Body of pancreas (tissue), 4 donors: Measurements from ENCODE around the gene MKI67. TPM values are rescaled to one million over a fixed set of nuclear protein-coding genes. Genes with fewer than 3 reads are reported as not detected.

Experiments used
- ATAC-seq: fragments of 150-250 bp; one replicate; pipeline ENCODE4 v1.9.1; 2016
- DNase-seq, 4 donors: peaks; one replicate each; pipeline ENCODE4 v3.0.0-alpha.2; 2019
- H3K27ac ChIP-seq, 4 donors: fragments of 200-600 bp; sonication (generic); 1 replicate in 3 of 4; 2 replicates in 1 of 4; pipeline versions ENCODE4 v1.5.1 to v1.6.1; 2016 to 2019; ENCODE audit warnings: mild to moderate bottlenecking in 1 of 4, mixed read lengths in 1 of 4, moderate library complexity in 1 of 4
- H3K27me3 ChIP-seq, 2 donors: fragments of 200-600 bp; sonication (generic); one replicate each; pipeline ENCODE4 v1.6.0; 2016; ENCODE audit warnings: mild to moderate bottlenecking in 1 of 2
- H3K36me3 ChIP-seq, 2 donors: fragments of 200-600 bp; sonication (generic); replicated peaks in 1 of 2; 2 replicates each; pipeline ENCODE4 v1.5.1; 2016; ENCODE audit warnings: low read depth in 2 of 2; ENCODE audit not compliant: insufficient read depth in 1 of 2
- H3K4me1 ChIP-seq: fragments of 200-600 bp; sonication (generic); one replicate; pipeline ENCODE4 v1.6.0; 2016
- H3K4me3 ChIP-seq, 2 donors: fragments of 200-600 bp; sonication (generic); 1 replicate in 1 of 2; 2 replicates in 1 of 2; pipeline ENCODE4 v1.5.1; 2016 to 2019
- H3K9me3 ChIP-seq, 3 donors: fragments of 200-600 bp; sonication (generic); 1 replicate in 2 of 3; 2 replicates in 1 of 3; pipeline ENCODE4 v1.5.1; 2016
- POLR2A ChIP-seq, 3 donors: fragments of 450-650 bp; IDR thresholded peaks; one replicate each; pipeline ENCODE4 v1.6.1; 2016; ENCODE audit warnings: antibody characterized with exemption in 3 of 3, mild to moderate bottlenecking in 2 of 3
- WGBS, 2 donors: methylation state at CpG; one replicate each; pipeline ENCODE4 v1.1.5; 2017; 5-methylcytosine and 5-hydroxymethylcytosine counted together
- intact Hi-C: fragments of 100-400 bp; cut with DNase I; formaldehyde crosslinking; loops from one replicate; pipeline ENCODE4 v1.15.1; 2023
- total RNA-seq, 2 donors: library from RNA; depleted of rRNA; stranded (reverse); fragments of >200 nt; gene quantifications; one replicate each; pipeline ENCODE4 v1.1.0, GENCODE V29; 2016
- TF ChIP-seq, protein P1 (sequence below), 7 experiments: fragments of 450-650 bp in 4 of 7; fragments of 200-600 bp in 3 of 7; sonication (generic) in 3 of 7; IDR thresholded peaks; one replicate each; pipeline ENCODE4 v1.5.1; 2016 to 2019; ENCODE audit warnings: antibody characterized with exemption in 7 of 7

The MKI67 gene
- total RNA-seq, 2 donors from 2014 or later = under 0.01 to 0.33 TPM

DNA sequence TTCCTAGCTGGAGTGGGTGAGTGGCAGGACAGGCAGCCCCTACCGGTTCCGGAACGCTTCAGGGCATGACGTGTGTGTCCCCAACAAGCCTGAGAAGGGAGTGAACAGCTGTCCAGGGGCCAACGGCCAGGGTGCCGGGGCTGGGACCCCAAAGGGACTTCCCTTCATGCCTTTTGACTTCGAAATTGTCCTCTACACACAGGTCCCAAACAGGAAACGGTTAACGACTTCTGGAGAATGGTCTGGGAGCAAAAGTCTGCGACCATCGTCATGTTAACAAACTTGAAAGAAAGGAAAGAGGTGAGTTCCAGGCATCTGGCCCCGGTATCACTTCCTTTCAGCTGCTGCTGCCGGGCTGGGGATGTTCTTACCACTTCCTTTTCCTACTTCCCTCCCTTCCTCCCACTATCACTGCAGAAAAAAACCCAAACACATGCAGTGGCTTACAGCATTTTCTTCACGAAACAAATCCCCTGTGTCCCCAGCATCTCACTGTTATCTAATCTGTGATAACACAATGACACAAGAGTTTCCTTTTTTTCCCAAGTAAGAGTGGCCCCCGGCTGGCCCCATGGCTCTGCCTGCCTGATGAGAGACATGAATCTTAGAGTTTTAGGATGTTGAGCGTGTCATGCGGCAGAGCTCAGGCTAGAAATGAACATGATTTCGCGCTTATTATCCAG is 63.2 kb downstream of the MKI67 start:
- 33 to 37% methylated on average over 19 of the region's 19 CpGs for WGBS, 2 donors
- intact Hi-C loops = no loop called here
- peak in 1 of 4 donors; percentile 62 for DNase-seq
- Histone ChIP-seq H3K4me1 (no peaks in the 10 kb centered on the region), H3K27me3 (no peaks in the 10 kb centered on the region), H3K4me3 (no peak overlapping the region), H3K36me3 (no peaks in the 10 kb centered on the region), H3K9me3 (no peaks in the 10 kb centered on the region), H3K27ac (peak overlapping the region in 2 of 4 donors; percentile 29 to 77)
- no peak for ATAC-seq
- no peak for TF ChIP-seq POLR2A (IDR thresholded peaks at IDR 0.05)
- TF ChIP-seq, protein P1, sequence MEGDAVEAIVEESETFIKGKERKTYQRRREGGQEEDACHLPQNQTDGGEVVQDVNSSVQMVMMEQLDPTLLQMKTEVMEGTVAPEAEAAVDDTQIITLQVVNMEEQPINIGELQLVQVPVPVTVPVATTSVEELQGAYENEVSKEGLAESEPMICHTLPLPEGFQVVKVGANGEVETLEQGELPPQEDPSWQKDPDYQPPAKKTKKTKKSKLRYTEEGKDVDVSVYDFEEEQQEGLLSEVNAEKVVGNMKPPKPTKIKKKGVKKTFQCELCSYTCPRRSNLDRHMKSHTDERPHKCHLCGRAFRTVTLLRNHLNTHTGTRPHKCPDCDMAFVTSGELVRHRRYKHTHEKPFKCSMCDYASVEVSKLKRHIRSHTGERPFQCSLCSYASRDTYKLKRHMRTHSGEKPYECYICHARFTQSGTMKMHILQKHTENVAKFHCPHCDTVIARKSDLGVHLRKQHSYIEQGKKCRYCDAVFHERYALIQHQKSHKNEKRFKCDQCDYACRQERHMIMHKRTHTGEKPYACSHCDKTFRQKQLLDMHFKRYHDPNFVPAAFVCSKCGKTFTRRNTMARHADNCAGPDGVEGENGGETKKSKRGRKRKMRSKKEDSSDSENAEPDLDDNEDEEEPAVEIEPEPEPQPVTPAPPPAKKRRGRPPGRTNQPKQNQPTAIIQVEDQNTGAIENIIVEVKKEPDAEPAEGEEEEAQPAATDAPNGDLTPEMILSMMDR (IDR thresholded peaks at IDR 0.05) = no peak

GRCh38 chr10:128062331-128062880 is 63.8 kb downstream of the MKI67 start:
- Histone ChIP-seq H3K4me1 (no peaks in the 10 kb centered on the region), H3K9me3 (no peaks in the 10 kb centered on the region), H3K4me3 (no peak overlapping the region), H3K27me3 (no peaks in the 10 kb centered on the region), H3K36me3 (no peaks in the 10 kb centered on the region), H3K27ac (peak overlapping the region in 2 of 4 donors; percentile 29 to 77)
- intact Hi-C loops = no loop called here
- TF ChIP-seq POLR2A (IDR thresholded peaks at IDR 0.05) = no peak
- TF ChIP-seq, protein P1 (IDR thresholded peaks at IDR 0.05) = no peak
- DNase-seq (peak in 1 of 4 donors; percentile 38), ATAC-seq (no peak)
- 13 to 20% methylated on average over 10 to 11 of the region's 11 CpGs for WGBS, 2 donors

DNA sequence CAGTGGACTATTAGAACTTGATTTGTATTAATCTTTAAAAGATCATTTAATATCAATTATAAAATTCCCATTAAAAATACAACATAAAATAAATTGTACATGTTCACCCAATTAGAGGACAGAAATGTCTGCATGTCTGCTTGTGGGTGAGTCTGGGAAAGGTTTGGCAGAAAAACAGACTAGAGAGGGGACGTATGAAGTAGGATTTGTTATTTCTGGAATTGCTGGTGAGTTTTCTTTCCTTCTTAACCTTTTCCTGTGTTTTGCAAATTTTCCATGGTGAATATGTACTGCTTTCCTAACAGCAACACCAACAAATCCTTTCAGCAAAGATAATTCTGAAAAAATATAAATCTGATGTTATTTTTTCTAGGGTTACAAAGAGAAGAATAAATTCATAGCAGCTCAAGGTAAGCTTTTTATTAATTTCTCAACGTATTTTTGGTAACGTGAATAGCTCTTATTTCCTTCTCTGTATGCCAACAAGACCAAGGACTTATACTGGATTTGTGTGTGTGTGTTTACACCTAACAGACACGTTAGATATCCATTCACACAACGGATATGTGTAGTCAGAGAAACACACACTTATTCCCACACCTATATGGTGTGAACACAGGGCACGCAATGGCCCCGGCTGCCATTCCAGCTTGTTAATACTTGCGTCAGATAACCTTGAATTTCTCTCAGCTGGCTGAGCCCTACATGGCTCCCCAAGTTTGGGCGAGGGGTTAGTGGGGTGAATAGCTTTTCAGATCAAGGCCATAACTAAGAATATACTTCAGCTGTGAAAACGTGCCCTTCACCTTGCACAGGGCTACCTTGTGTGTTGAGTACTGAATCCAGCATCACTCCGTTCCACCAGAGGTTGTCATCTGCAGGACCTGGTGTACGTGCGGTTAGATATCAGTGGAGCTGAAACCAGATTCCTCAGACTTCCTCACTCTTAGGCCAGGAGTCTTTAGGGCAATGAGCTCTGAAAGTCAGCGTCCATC is 64.6 kb downstream of the MKI67 start:
- Histone ChIP-seq H3K27me3 (no peaks in the 10 kb centered on the region), H3K27ac (peak overlapping the region in 1 of 4 donors; percentile 77), H3K9me3 (no peaks in the 10 kb centered on the region), H3K36me3 (no peaks in the 10 kb centered on the region), H3K4me3 (no peak overlapping the region), H3K4me1 (no peaks in the 10 kb centered on the region)
- ATAC-seq = no peak
- 46 to 48% methylated on average over 14 of the region's 14 CpGs for WGBS, 2 donors
- intact Hi-C loops = no loop called here
- TF ChIP-seq, protein P1 (IDR thresholded peaks at IDR 0.05) = no peak
- TF ChIP-seq POLR2A (IDR thresholded peaks at IDR 0.05) = no peak
- DNase-seq = no peak

GRCh38 chr10:128060341-128061250 is 65.6 kb downstream of the MKI67 start:
- 85 to 89% methylated on average over 8 to 9 of the region's 9 CpGs for WGBS, 2 donors
- no peaks in the 10 kb centered on the region for H3K9me3 ChIP-seq
- no peak overlapping the region for H3K27ac ChIP-seq
- H3K27me3 ChIP-seq = no peaks in the 10 kb centered on the region
- intact Hi-C loops = no loop called here
- no peak overlapping the region for H3K4me3 ChIP-seq
- ATAC-seq (no peak), DNase-seq (no peak)
- TF ChIP-seq POLR2A (IDR thresholded peaks at IDR 0.05) = no peak
- TF ChIP-seq, protein P1 (IDR thresholded peaks at IDR 0.05) = no peak
- H3K36me3 ChIP-seq = no peaks in the 10 kb centered on the region
- no peaks in the 10 kb centered on the region for H3K4me1 ChIP-seq
